Frontal cortex (tissue), 4 donors: Measurements from ENCODE around the gene TAS2R3. TPM values are rescaled to one million over a fixed set of nuclear protein-coding genes. Genes with fewer than 3 reads are reported as not detected.
A peak's percentile ranks its signal among the peaks of the same experiment; 100 is the strongest.
"Not testable (repeated sequence)": the region's sequence is repeated elsewhere in the genome, so short reads cannot be mapped to it uniquely, and the experiment has no call there.

Experiments used
- DNase-seq, 2 donors: peaks; one replicate each; pipeline ENCODE4 v3.0.0; 2012; ENCODE audit warnings: low spot score in 2 of 2
- FAIRE-seq: peaks from 2 replicates; lab custom pipeline; 2012; peaks lifted over from hg19 to GRCh38; lab: Jason Lieb, UNC
- total RNA-seq: library from RNA; depleted of rRNA; stranded (reverse); fragments of >200 nt; gene quantifications from one replicate; pipeline ENCODE4 v1.2.3, GENCODE V29; 2014
- donor health status: control.
- donor health status: control.
- donor health status: control.

The TAS2R3 gene
- total RNA-seq: 1.2 TPM

- DNase-seq (no peak), FAIRE-seq (no peak)
Measured at GRCh38 chr7:141763797-141764196, at the start of gene TAS2R3. Gene TAS2R3 (plus strand): TSS chr7:141764097. CDS start chr7:141764159, 62 bp downstream.

GRCh38 chr7:141714571-141714970 lies 49.3 kb upstream of the TAS2R3 start:
- DNase-seq: no peak
- no peak for FAIRE-seq

- FAIRE-seq (no peak), DNase-seq (no peak)
Measured at GRCh38 chr7:141715018-141715417, 48.9 kb upstream of the TAS2R3 start.

- DNase-seq (no peak), FAIRE-seq (no peak)
Measured at GRCh38 chr7:141715794-141716689, 47.9 kb upstream of the TAS2R3 start.

GRCh38 chr7:141717450-141717849 lies 46.4 kb upstream of the TAS2R3 start:
- FAIRE-seq (no peak), DNase-seq (no peak)

GRCh38 chr7:141722529-141722928 lies 41.4 kb upstream of the TAS2R3 start:
- FAIRE-seq: no peak
- no peak for DNase-seq

- FAIRE-seq: no peak
- DNase-seq: no peak
Measured at GRCh38 chr7:141729020-141729419, 34.9 kb upstream of the TAS2R3 start.

GRCh38 chr7:141731476-141732149 lies 32.3 kb upstream of the TAS2R3 start:
- FAIRE-seq (no peak), DNase-seq (no peak)

- DNase-seq (no peak), FAIRE-seq (no peak)
Measured at GRCh38 chr7:141737118-141737835, 26.6 kb upstream of the TAS2R3 start.

- FAIRE-seq (peak; percentile 91), DNase-seq (peak; percentile 60 to 78)
Measured at GRCh38 chr7:141737836-141738591, 25.9 kb upstream of the TAS2R3 start, which contains the start of gene SSBP1. Gene SSBP1 (plus strand): TSS chr7:141738358. CDS start chr7:141739167, 809 bp downstream.

- FAIRE-seq (no peak), DNase-seq (no peak)
Measured at GRCh38 chr7:141738592-141739013, 25.3 kb upstream of the TAS2R3 start.

- no peak for DNase-seq
- no peak for FAIRE-seq
Measured at GRCh38 chr7:141739250-141739649, 24.6 kb upstream of the TAS2R3 start.

GRCh38 chr7:141742229-141742628 lies 21.7 kb upstream of the TAS2R3 start:
- DNase-seq (no peak), FAIRE-seq (no peak)

- FAIRE-seq: no peak
Measured at GRCh38 chr7:141744131-141744530, 19.8 kb upstream of the TAS2R3 start.

GRCh38 chr7:141748396-141748795 lies 15.5 kb upstream of the TAS2R3 start:
- DNase-seq (no peak), FAIRE-seq (no peak)

More at GRCh38 chr7:141744131-141744530, 19.8 kb upstream of the TAS2R3 start:
- no peak for DNase-seq

GRCh38 chr7:141751904-141752303 lies 12.0 kb upstream of the TAS2R3 start:
- FAIRE-seq: not testable (repeated sequence)

GRCh38 chr7:141752634-141753033 lies 11.3 kb upstream of the TAS2R3 start:
- DNase-seq (no peak), FAIRE-seq (no peak)

More at GRCh38 chr7:141751904-141752303, 12.0 kb upstream of the TAS2R3 start:
- not testable (repeated sequence) for DNase-seq

- FAIRE-seq (no peak), DNase-seq (no peak)
Measured at GRCh38 chr7:141754939-141755338, 9.0 kb upstream of the TAS2R3 start.

- not testable (repeated sequence) for DNase-seq, FAIRE-seq
Measured at GRCh38 chr7:141770083-141770583, 6.2 kb downstream of the TAS2R3 start.
